HG03575 (cell line): ENCODE results near the gene LEFTY1.

Experiments used
- ATAC-seq: cut with Tn5 transposase; IDR thresholded peaks from one replicate; pipeline ENCODE4 v1.9.1; 2021; ENCODE audit not compliant: unreplicated experiment, insufficient number of reproducible peaks, low FRiP score; ENCODE audit errors: extremely low read depth

LEFTY1 gene

GRCh38 chr1:225878282-225878681 is 10.7 kb downstream of the LEFTY1 start:
- no peak for ATAC-seq

GRCh38 chr1:225877580-225877979 is 11.4 kb downstream of the LEFTY1 start:
- ATAC-seq = no peak

- no peak for ATAC-seq
Measured at GRCh38 chr1:225876900-225877510, 11.9 kb downstream of the LEFTY1 start.

GRCh38 chr1:225875044-225875815 is 13.7 kb downstream of the LEFTY1 start:
- no peak for ATAC-seq

GRCh38 chr1:225874431-225874830 is 14.5 kb downstream of the LEFTY1 start:
- no peak for ATAC-seq

GRCh38 chr1:225873281-225873850 is 15.6 kb downstream of the LEFTY1 start:
- no peak for ATAC-seq

GRCh38 chr1:225872075-225872430 is 16.9 kb downstream of the LEFTY1 start:
- ATAC-seq = no peak

- no peak for ATAC-seq
Measured at GRCh38 chr1:225871359-225872074, 17.4 kb downstream of the LEFTY1 start.

GRCh38 chr1:225870911-225871310 is 18.0 kb downstream of the LEFTY1 start:
- no peak for ATAC-seq

GRCh38 chr1:225868631-225869330 is 20.2 kb downstream of the LEFTY1 start:
- ATAC-seq = no peak

GRCh38 chr1:225866981-225867380 is 22.0 kb downstream of the LEFTY1 start:
- no peak for ATAC-seq

- ATAC-seq = no peak
Measured at GRCh38 chr1:225866061-225866837, 22.7 kb downstream of the LEFTY1 start.

GRCh38 chr1:225865514-225865913 is 23.4 kb downstream of the LEFTY1 start:
- no peak for ATAC-seq

- no peak for ATAC-seq
Measured at GRCh38 chr1:225863167-225863566, 25.8 kb downstream of the LEFTY1 start.

GRCh38 chr1:225862581-225862950 is 26.4 kb downstream of the LEFTY1 start:
- ATAC-seq = no peak

- ATAC-seq = no peak
Measured at GRCh38 chr1:225861834-225862580, 26.9 kb downstream of the LEFTY1 start.

GRCh38 chr1:225860876-225861441 is 28.0 kb downstream of the LEFTY1 start:
- no peak for ATAC-seq

GRCh38 chr1:225860107-225860506 is 28.8 kb downstream of the LEFTY1 start:
- ATAC-seq = no peak
